ENCODE results near the gene MMP10.
"Not testable (repeated sequence)": the region's sequence is repeated elsewhere in the genome, so short reads cannot be mapped to it uniquely, and the experiment has no call there.

Gene MMP10

DNA sequence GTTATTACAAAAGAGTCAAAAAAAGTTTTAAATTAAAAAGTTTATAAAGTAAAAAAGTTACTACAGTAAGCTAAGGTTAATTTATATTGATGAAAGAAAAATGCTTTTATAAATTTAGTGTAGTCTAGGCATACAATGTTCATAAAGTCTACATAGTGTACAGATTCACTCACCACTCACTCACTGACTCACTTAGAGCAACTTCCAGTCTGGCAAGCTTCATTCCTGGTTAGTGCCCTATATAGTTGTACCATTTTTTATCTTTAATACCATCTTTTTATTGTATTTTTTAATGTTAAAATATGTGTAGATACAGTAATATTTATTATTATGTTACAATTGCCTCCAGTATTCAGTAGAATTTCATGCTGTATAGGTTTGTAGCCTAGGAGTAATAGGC lies 2.6 kb upstream of the MMP10 start:
- no peak for DNase-seq

DNA sequence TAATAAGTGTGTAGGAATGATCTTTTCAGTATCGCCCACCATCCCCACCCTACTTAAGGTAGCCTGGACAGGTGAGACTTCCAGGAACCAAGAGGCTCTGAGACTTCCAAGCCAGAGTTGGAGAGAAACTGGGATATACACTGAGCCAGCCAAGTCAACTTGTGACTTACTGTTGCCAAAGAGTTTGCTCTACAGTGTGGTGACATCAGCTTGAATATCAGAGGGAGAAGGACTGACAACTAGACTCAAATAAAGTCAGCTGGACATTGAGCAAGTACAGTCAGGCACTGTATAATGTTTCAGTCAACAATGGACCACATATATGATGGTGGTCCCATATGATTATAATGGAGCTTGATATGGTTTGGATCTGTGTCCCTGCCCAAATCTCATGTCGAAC lies 1.2 kb upstream of the MMP10 start:
- DNase-seq = no peak

DNA sequence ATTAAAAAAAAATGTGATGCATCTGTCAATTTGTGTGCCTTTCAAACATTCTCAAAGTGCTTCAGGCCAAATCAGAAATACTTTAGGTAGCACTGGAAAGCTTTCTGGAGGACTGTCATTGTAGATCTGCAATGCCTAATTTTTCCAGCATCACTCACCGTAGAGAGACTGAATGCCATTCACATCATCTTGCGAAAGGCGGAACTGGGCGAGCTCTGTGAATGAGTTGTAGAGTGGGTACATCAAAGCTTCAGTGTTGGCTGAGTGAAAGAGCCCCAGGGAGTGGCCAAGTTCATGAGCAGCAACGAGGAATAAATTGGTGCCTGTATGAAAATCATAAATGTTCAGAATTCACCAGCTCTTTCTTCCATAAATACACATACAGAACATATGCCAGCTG lies 4.0 kb downstream of the MMP10 start:
- no peak for DNase-seq

DNA sequence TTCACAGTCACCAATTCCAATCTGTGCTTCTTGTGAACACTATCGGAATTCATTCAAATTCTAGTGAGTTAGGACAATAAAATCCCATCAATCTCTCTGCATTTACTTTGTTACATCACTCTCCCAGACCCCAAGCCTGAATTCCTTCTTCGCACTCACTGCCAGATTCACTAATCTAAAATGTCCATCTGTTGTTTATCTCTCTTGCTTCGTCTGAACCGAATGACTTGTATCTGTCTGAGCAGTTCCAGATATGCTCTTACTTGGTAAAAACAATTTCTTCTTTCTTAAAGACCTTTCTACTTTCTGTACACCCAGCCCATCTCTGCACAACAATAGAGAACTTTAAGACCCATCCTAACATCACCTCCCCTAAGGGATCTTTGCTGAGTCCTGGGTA lies 7.0 kb downstream of the MMP10 start:
- DNase-seq = no peak

DNA sequence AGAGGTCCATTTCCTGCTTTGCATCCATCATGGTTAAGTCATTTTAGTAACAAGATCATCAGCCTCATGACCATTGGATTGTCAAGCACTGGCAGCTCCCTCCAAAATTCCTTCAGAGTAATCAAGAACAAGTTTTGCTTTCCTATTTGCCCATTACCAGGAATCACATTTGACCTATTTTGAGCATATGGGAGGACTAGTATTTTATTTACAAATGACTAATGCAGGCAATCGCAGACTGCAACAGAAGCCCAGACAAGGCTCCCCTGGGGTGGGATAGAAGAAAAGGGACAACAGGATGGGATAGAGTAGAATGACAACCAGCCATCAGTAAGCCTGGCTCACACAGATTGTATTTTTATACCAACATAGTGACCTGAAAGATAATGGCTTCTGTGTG lies 9.1 kb downstream of the MMP10 start:
- DNase-seq = no peak

DNA sequence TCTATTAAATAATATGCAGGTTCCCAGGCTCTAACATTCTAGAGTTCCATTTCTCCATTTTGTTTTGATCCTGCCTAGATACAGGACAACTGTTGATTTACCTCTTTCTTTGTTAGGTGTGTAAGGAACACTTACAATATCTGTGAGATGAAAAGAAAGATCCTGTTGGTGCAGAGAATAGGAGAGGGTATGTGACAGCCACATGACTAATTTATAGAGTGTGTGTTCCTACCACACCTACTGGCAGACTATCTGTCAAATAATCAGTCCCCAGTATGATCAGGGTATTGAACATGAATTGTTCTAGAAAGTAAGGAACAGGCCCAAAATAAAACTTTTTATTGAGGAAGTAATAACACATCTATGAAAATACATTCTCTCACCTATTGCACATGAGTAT lies 10.2 kb downstream of the MMP10 start:
- DNase-seq = no peak

DNA sequence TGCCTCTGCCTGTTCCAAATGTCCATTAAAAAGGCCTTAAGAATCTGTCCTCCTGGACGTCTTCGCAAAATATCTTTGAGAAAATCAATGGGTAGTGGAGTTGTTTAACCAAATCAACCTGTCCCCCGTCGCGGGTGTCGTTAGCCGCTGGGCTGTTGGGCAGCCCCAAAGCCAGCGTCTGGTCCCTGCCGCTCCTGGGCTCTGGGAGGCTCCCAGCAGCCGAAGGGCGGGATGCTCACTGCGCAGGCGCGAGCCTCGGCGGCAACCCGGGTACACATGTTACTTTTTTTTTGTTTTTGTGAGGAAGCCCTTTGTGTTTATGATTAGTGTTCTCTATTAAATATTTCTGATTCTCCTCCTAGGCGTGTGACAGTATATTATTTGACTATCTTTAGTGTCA lies 12.6 kb downstream of the MMP10 start:
- DNase-seq = no peak

DNA sequence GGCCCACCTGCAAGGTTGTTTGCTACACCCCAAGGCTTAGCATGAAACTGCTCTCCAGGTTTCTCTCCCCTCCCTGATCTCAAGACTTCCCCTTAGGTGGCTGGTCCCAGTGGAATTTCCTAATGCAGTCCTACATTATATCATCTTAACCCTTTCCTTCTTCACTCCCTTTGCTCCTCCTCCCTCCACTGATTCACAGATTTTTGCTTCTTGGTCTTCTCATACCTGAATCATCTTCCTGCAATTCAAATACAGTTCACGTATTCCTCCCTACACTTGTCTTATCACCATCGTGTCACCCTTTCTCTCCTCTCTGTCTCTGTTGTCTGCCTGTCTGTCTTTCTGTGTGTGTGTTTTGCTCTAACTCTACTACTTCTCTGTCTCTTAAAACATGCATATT lies 17.0 kb downstream of the MMP10 start:
- no peak for DNase-seq

DNA sequence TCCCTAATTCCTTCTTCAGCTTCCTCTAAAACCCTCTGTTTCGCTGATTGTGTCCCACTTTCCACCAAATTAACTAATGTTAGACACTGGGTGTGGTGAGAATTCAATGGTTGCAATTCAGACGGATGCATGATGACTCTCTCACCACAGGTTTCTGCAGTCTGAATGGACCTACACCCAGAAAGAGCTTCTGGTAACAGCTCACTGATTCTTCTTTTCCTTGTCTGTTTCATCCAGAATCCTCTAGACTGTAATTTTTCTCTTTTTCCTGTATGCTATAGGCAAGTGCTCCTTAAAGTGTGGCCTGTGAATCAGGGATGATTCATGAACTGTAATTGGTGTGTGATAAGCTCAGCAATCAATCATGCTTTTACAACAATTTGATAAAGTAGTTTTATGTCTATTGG lies 18.1 kb downstream of the MMP10 start:
- DNase-seq = no peak

DNA sequence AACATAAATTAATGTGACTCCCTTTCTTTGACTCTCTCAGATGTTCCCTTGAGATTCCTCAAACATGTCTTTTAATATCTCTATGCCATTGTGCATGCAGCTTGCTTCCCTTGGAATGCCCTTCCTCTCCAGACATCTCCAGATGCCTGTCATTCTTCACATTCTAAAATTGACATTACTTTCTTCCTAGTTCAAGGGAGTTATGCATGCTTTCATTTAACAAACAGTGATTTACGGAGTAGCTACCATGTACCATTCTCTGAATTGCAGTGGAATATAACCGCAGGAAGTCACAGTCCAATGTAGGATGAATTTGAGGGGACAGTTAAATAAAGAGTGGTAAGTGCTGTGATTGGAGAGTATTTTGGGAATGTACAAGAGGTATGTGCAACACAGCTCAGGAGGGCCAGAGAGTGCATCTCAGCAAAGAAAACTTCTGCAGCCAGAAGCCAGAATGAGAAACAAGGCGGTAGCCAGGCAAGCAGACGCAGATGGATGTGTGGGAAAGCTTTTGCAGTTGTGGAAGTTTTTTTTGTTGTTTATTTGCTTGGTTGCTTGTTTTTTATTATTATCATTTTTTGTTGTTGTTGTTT lies 18.7 kb downstream of the MMP10 start:
- no peak for DNase-seq

DNA sequence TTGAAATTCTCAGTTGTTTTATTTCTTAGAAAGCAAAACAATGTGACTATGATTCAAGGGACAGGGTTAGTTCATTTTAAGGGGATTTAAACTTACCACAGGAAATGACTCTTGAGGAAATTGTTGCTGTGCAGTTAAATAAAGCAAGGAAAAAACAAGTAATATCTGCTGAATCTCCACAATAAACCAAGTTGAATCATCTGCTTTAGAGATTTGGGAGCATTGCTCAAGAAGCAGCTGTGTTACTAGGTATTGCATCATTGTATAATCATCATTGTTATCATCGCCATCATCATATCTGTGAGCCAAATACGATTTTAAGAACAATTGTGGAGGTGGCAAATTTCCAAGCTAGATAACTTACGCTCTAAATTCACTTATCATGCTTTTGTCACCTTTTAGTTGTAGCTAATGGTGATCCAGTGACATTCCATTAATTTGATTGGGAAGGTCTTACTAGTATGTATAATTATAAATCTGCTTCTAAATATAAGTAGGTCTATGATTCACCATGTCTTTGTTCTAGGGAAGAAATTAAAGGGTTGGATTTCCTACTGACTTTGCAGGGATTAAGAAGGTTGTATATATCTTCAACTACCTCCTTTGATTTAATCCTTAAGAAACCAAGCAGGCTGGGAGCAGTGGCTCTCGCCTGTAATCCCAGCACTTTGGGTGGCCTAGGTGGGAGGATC lies 19.9 kb downstream of the MMP10 start:
- DNase-seq = peak in 1 of 2 experiments; percentile 50

DNA sequence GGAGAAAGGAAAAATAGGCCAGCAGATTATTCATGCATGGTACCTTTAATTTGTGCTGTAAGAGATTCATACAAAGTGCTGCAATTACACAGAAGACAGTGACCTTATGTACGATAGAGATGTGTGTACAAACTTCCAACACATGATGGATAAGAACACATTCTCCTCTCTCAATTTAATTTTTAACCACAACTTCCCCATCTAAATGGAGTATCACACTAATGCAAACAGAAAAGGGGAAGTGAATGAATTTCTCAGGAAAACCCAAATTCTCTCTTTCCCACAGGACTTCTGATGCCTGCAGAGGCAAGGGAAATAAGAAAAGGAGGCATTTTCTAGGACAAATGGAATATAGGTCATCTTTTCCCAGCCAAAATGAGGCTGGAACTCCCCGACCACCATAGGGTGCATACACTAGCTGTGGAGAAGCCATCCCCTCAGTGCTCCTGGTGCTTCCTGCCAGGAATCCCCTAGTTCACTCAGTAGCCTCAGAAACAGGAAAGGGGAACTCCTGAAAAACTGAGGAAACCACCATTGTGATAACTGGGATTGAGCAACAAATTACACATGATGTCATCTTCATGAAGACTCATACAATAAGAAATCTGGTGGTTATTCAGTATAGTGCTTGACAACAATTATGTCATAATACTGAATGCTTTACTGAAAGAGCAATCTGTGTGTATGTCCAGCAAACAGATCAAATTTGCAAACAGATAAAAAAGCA lies 22.4 kb downstream of the MMP10 start:
- DNase-seq = no peak

DNA sequence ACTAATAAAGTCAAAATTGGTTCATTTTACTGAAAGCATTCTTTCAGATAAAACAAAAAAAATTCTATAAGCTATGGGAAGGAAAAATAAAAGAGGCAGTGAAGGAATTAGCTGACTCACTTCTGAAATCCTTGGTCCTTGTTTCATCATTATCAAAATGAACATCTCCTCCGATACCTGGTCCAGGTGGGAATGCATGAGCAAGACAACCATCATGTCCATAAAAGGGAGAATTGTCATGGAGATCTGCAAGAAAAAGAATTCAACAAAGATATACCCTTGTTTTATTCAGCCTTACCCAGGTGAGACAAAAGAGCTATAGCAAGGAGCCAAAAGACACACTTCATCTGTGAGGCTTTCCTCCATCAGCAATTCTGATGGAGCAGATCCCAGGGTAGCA lies 27.2 kb downstream of the MMP10 start:
- DNase-seq = no peak

DNA sequence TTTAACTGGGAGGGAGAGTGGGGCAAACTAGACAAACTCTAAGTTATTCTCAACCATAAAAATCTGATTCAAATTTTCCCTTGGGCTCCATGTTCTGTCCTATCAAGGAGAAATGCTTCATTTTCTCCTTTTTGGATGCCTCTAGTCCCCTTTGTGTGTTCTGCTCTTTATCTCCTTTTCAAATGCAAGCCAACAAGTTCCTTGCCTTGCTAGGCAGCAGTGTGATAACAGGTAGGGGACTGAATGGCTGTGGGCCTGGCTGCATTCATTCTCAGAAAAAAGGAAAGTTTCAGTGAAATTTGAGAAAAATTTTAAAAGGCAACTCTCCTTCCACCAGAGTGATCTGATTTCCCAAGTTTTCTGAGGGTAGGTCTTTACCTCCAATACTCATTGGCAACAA lies 28.8 kb downstream of the MMP10 start:
- DNase-seq = no peak

DNA sequence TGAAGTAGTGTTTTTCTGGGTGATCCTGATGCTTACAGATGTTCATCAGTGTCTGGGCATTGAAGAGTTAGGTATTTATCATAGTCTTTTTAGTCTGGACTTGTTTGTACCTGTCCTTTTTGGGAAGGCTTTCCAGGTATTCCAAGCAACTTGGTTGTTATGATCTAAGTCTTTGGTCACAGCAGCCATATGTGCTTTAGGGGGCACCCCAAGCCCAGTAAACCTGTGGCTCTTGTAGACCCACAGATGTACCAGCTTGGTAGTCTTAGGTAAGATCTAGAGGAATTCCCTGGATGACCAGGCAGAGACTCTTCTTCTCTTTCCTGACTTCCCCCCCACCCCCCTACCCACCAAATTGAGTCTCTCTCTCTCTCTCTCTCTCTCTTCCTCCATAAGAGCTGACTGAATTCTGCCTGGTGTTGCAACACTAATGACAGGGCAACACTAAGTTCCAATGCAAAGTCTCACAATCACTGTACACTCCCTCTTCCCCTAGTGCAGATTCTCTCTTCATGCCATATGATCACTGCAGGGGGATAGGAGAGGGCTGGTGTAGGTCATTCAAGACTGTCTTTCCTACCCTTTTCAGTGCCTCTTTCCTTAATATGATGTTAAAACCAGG lies 31.2 kb downstream of the MMP10 start:
- DNase-seq = no peak

DNA sequence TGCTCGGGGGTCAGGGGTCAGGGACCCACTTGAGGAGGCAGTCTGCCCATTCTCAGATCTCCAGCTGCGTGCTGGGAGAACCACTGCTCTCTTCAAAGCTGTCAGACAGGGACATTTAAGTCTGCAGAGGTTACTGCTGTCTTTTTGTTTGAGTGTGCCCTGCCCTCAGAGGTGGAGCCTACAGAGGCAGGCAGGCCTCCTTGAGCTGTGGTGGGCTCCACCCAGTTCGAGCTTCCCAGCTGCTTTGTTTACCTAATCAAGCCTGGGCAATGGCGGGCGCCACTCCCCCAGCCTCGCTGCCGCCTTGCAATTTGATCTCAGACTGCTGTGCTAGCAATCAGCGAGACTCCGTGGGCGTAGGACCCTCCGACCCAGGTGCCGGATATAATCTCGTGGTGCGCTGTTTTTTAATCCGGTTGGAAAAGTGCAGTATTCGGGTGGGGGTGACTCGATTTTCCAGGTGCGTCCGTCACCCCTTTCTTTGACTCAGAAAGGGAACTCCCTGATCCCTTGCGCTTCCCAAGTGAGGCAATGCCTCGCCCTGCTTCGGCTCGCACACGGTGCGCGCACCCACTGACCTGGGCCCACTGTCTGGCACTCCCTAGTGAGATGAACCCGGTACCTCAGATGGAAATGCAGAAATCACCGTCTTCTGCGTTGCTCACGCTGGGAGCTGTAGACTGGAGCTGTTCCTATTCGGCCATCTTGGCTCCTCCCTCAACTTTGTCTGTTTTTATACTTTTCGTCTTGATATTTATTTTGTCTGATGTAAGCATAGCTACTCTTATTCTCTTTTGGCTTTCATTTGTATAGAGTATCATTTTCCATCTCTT lies 33.5 kb downstream of the MMP10 start:
- not testable (repeated sequence) for DNase-seq

DNA sequence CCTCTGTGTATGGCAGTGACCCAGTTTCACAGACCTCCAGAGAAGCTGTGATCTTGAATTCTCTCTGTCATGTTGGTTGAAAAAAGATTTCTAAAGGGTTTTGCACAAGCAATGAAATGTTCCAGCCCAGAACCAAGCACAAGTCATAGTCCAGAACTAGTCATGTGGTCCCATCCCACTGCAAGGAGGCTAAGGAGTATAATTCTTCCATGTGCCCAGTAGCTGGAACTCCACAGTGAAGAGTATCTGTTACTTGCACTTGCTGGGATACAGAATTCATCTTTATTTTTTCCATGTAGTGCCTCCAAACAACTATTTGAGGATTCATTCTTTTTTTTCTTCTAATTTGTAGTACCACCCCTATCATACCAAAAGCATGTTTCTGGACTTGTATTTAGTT lies 45.8 kb downstream of the MMP10 start:
- no peak for DNase-seq

DNA sequence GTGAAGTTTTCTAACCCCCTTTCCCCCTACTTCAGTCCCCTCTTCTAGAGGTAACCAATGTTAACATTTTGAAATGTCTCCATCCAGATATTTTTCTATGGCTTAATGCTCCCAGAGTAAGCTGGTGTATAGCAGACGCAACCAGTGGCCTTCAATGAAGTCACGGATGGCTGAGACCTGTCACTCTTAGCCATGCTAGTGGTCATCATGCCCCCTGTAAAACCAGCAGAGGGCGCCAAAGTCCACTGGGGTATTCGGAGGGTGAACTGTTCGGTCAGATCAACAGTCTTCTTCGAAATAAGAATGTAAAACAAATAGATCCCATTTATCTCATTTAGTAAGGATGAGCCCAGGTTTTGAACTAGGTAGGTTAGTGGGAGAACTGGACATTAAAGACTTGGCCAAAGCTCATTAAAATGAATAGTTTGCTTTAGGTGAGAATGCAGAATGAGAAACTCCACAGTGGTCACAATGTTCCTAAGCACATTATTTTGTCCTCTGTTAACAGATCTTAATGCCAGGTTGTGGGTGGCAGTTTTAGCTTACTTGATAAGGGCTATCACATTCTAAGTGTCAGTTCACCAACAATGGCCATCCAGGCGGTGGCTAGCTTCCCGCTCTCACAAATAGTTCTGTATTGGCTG lies 47.1 kb downstream of the MMP10 start:
- peak in 1 of 2 experiments; percentile 71 for DNase-seq

DNA sequence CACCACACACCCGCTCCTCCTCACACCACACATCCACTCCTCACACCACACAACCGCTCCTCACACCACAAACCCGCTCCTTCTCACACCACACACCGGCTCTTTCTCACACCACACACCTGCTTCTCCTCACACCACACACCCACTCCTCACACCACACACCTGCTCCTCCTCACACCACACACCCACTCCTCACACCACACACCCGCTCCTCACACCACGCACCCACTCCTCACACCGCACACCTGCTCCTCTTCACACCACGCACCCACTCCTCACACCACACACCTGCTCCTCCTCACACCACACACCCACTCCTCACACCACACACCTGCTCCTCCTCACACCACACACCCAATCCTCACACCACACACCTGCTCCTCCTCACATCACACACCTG lies 49.5 kb downstream of the MMP10 start:
- DNase-seq = not testable (repeated sequence)

DNA sequence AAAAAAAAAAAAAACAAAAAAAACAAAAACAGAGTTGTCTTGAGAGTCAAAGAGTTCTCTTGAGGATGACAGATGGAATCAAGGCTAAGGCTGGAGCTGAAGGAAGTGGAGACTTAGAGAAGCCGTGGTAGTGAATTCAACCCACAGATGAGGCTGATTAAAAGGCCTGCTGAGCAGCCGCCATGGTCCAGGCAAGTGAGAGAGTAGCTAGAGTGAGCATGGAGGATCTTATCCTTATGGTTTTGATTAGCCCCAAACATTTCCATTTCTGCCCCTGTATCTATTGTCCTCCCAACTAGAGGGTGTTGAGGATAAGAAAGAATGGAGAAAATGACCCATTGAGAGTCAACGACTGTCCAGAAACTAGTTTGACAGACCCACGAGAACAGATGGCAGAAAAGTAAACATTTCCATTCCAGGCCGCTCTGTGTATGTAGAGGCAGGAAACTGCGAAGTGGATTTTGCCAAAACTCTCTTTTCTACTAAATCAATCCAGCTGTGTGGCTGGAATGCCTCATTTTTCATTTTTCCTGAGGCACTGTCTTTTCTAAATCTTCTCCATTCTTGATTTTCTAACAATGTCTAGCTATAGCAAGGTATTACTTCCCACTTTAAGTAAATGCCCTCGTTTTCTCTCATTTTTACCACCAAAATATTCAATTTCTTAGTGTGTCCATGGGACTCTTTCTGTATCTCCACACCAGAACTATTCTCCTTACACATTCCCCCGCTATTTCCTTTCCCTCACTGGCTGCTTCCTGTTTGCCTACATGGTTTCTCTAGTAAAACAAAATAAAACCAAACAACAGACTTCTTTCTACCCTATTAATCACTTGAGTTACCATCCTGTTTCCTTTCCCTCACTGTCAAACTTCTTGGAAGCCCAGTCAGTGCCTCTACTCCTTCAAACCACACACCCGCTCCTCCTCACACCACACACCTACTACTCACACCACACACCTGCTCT lies 50.3 kb downstream of the MMP10 start:
- no peak for DNase-seq

DNA sequence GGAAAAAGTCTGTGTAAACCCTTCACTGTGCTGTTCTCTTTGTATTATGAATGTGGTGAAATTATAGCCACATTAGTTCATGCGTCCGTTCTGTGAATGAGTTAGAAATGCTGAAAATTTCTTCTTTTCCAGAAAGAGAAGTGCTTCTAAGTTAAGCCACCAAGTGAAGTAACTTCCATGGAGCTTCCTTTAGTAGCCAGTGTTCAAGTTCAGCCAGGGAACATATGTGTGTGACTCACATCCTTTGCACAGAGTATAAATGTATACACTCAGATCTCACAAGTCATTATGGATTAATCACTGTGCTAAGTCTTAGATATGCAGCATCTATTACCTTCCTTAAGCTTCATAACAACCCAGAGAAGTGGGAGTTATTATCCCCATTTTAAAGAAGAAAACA lies 52.5 kb downstream of the MMP10 start:
- DNase-seq = no peak

All from NCI-H1930 (cell line).